Measurements from ENCODE around the gene PPDPF.

DNA sequence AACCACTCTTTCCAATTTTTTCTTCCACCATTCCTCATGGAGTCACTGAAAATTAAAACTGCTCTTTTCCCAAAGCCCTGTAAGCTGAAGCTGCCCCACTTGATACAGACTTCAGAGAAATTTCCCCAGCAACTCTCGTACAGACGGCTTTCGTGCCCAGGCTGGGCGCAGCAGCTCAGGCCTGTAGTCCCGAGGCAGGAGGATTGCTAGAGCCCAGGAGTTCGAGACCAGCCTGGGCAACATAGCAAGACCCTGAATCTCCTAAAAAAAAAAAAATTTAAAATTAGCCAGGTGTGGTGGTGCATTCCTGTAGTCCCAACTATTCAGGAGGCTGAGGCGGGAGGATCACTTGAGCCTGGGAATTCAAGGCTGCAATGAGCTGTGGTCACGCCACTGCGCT is 6.6 kb downstream of the PPDPF start:
- TF ChIP-seq, protein P1, sequence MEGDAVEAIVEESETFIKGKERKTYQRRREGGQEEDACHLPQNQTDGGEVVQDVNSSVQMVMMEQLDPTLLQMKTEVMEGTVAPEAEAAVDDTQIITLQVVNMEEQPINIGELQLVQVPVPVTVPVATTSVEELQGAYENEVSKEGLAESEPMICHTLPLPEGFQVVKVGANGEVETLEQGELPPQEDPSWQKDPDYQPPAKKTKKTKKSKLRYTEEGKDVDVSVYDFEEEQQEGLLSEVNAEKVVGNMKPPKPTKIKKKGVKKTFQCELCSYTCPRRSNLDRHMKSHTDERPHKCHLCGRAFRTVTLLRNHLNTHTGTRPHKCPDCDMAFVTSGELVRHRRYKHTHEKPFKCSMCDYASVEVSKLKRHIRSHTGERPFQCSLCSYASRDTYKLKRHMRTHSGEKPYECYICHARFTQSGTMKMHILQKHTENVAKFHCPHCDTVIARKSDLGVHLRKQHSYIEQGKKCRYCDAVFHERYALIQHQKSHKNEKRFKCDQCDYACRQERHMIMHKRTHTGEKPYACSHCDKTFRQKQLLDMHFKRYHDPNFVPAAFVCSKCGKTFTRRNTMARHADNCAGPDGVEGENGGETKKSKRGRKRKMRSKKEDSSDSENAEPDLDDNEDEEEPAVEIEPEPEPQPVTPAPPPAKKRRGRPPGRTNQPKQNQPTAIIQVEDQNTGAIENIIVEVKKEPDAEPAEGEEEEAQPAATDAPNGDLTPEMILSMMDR (IDR thresholded peaks at IDR 0.05) = no peak
- no peak for TF ChIP-seq POLR2A (IDR thresholded peaks at IDR 0.05)
